BE2C (cell line): ENCODE results near the gene ZNF823.
"Not testable (repeated sequence)": the region's sequence is repeated elsewhere in the genome, so short reads cannot be mapped to it uniquely, and the experiment has no call there.

Experiments used
- DNase-seq: peaks from one replicate; pipeline ENCODE4 v3.0.0-alpha.2; 2020
- H3K27me3 ChIP-seq: fragments of 250-450 bp; sonication (Bioruptor Pico); 2 replicates; pipeline ENCODE4 v1.5.1; 2020; ENCODE audit warnings: mild to moderate bottlenecking
- H3K36me3 ChIP-seq: fragments of 250-450 bp; sonication (Bioruptor Pico); 2 replicates; pipeline ENCODE4 v1.5.1; 2020; ENCODE audit warnings: mild to moderate bottlenecking
- H3K4me1 ChIP-seq: fragments of 250-450 bp; sonication (Bioruptor Pico); 2 replicates; pipeline ENCODE4 v1.5.1; 2020
- H3K4me3 ChIP-seq: 2 replicates; pipeline ENCODE4 v1.5.1; 2011; ENCODE audit warnings: low read depth, low read length
- H3K9me3 ChIP-seq: fragments of 250-450 bp; sonication (Bioruptor Pico); 2 replicates; pipeline ENCODE4 v1.5.1; 2020
- CTCF ChIP-seq: IDR thresholded peaks from 2 replicates; pipeline ENCODE4 v1.5.1; 2012; ENCODE audit warnings: mild to moderate bottlenecking, low read depth, low read length

ZNF823 gene

DNA sequence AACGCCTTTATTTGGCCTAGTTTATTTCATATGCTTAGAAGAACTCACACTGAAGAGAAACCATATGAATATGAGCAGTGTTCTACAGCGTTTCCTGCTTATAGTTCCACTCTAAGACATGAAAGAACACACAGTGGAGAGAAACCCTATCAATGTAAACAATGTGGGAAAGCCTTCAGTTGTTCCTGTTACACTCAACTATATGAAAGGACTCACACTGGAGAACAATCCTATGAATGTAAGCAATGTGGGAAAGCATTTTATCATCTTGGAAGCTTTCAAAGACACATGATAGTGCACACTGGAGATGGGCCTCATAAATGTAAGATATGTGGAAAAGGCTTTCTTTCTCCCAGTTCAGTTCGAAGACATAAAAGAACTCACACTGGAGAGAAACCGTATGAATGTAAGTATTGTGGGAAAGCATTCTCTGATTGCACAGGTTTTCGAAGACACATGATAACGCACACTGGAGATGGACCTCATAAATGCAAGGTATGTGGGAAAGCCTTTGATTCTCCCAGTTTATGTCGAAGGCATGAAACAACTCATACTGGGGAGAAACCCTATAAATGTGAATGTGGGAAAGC, 41.8 kb upstream of the ZNF823 start:
- Histone ChIP-seq H3K9me3 (peaks cover 12% of the 10 kb centered on the region), H3K4me3 (no peak overlapping the region), H3K36me3 (peaks cover 36% of the 10 kb centered on the region), H3K4me1 (no peaks in the 10 kb centered on the region), H3K27me3 (no peaks in the 10 kb centered on the region)
- no peak for TF ChIP-seq CTCF
- DNase-seq: no peak

DNA sequence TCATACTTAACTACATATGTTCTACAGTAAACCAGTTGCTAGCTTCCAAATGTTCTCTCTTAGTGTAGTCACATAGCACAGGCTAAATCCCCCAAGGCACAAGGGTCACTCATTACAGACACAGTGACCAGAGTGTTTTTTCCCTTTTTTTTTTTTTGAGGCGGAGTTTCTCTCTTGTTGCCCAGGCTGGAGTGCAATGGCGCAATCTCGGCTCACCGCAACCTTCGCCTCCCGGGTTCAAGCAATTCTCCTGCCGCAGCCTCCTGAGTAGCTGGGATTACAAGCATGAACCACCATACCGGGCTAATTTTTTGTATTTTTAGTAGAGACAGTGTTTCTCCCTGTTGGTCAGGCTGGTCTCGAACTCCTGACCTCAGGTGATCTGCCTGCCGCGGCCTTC, 37.9 kb upstream of the ZNF823 start:
- H3K4me3 ChIP-seq, DNase-seq, H3K27me3 ChIP-seq, H3K4me1 ChIP-seq, H3K9me3 ChIP-seq: not testable (repeated sequence)
- H3K36me3 ChIP-seq: peaks cover 28% of the 10 kb centered on the region

GRCh38 chr19:11771520-11771919, 32.8 kb upstream of the ZNF823 start:
- H3K36me3 ChIP-seq, H3K9me3 ChIP-seq, DNase-seq, H3K27me3 ChIP-seq, H3K4me1 ChIP-seq, H3K4me3 ChIP-seq: not testable (repeated sequence)
- TF ChIP-seq CTCF: peak; percentile 12; the same call in 1 of the 2 replicates

GRCh38 chr19:11769995-11770394, 31.2 kb upstream of the ZNF823 start:
- H3K9me3 ChIP-seq: no peaks in the 10 kb centered on the region
- no peaks in the 10 kb centered on the region for H3K27me3 ChIP-seq
- TF ChIP-seq CTCF: no peak
- H3K4me3 ChIP-seq: no peak overlapping the region
- peaks cover 4% of the 10 kb centered on the region for H3K4me1 ChIP-seq
- no peak for DNase-seq
- no peaks in the 10 kb centered on the region for H3K36me3 ChIP-seq

DNA sequence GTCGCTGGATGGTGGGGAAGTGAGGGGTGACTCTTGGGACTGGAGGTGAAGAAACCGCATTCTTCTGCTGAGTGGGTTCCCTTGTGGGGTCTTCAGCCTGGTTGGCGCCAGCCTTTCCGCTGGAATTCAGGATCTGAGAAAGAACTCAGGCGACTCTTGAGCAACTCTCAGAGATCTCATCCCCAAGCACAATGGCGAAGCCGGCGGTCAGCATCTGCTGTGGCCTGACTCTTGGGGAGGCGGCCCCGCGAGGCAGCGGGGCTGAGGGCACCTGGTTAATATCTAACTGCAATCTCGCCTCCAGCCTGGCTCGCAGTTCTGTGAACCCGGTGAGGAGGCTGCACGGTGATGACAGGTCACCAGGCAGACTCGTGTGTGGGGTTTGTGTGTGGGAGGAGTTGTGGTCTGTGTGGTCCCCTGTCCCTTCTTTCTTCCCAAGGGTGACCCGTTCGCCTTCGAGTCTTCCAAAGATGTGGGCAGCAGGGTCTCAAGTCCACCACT, 28.9 kb upstream of the ZNF823 start:
- peak overlapping the region; percentile 82 for H3K4me3 ChIP-seq

DNA sequence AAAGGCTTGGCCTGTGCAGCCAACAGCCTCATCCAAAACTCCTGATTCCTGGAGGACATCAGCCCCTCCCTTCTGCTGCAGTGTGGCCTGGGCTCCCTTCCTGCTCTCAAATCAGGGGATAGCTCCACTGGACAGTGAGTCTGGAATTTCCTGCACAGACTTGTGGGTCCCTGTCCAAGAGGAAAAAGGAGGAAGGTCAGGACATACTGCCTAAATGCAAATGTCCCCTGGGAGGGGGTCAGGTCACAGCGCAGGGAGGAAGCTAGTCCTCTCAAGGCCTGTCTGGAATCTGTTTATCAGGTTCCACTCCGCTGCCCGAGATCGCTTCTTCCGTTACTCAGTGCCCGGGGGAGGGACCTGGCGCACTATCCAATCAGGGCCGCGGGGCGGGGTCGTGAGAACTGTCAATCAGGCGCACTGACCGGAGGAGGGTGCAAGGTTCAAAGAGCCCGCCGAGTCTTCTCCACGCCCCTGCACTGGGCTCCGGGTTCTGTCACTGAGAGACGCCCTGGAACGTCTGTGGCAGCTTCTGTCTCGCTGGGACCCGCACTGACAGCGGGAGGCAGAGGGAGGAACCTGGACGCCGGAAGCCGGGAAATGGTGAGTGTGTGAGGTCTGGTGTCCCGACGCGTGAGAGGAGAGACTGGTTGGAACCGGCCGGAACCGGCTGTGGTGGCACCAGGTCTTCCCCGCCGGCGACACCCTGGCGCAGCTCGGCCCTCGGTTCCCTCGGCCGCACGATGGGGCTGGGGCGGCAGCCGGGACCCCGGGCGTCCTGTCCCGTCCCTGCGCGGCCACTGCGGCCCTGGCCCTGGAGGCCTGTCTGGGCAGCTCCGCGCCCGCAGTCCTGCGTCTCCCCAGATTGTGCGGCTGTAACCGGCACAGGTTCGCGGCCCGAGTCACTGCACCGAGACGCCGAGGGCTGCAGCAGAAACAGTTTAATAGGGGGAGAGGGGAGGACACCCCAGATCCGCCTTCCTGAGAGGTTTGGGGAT, 28.1 kb upstream of the ZNF823 start, which contains the start of gene ZNF441:
Gene ZNF441, plus strand, starts transcription at position 404 of the 995 bp plus-strand sequence. Its CDS starts 194 bp downstream, at position 598.
- Histone ChIP-seq H3K36me3 (no peaks in the 10 kb centered on the region), H3K4me1 (peaks cover 4% of the 10 kb centered on the region), H3K27me3 (no peaks in the 10 kb centered on the region), H3K9me3 (no peaks in the 10 kb centered on the region; the same call in 1 of the 2 replicates), H3K4me3 (peak within 1 kb of the TSS; percentile 82)
- no peak for TF ChIP-seq CTCF
- DNase-seq: peak; percentile 99

More for the DNA sequence above, 28.9 kb upstream of the ZNF823 start:
- no peaks in the 10 kb centered on the region; the same call in 1 of the 2 replicates for H3K9me3 ChIP-seq
- no peaks in the 10 kb centered on the region for H3K27me3 ChIP-seq
- DNase-seq: peak; percentile 46
- H3K4me1 ChIP-seq: peaks cover 4% of the 10 kb centered on the region
- H3K36me3 ChIP-seq: no peaks in the 10 kb centered on the region
- TF ChIP-seq CTCF: no peak
